PFSK-1 (cell line): ENCODE results near the gene LHPP.

Experiments
- FOXP2 ChIP-seq: optimal IDR thresholded peaks from 2 replicates; pipeline ENCODE3; 2011; ENCODE audit warnings: borderline replicate concordance, control low read depth, inconsistent platforms; ENCODE audit not compliant: insufficient read depth; ENCODE audit errors: extremely low read length, extremely low read depth
- POLR2AphosphoS5 ChIP-seq: IDR thresholded peaks from 2 replicates; pipeline ENCODE4 v1.6.1; 2012; ENCODE audit warnings: low read depth, mild to moderate bottlenecking, control low read depth, low read length, moderate library complexity
- REST ChIP-seq, 2 experiments: IDR thresholded peaks; 2 replicates each; pipeline versions ENCODE4 v1.6.1 to v1.8.0; 2011 to 2012; ENCODE audit warnings: low read depth in 2 of 2, low read length in 2 of 2, control low read depth in 1 of 2, inconsistent platforms in 1 of 2, mild to moderate bottlenecking in 1 of 2, moderate library complexity in 1 of 2; ENCODE audit not compliant: insufficient read depth in 1 of 2
- SIN3A ChIP-seq: IDR thresholded peaks from 2 replicates; pipeline ENCODE4 v1.6.1; 2012; ENCODE audit warnings: mild to moderate bottlenecking, low read length, moderate library complexity, borderline replicate concordance; ENCODE audit not compliant: insufficient read depth
- TAF1 ChIP-seq: IDR thresholded peaks from 2 replicates; pipeline ENCODE4 v1.6.1; 2012; ENCODE audit warnings: low read length, control low read depth, borderline replicate concordance; ENCODE audit not compliant: insufficient read depth

The LHPP gene

GRCh38 chr10:124558339-124559321 lies 97.0 kb downstream of the LHPP start:
- TF ChIP-seq REST (IDR thresholded peaks at IDR 0.05; ENCODE audit: insufficient read depth in 1 of 2, low read depth in 2 of 2, low read length in 2 of 2): no peak
- TF ChIP-seq FOXP2: no peak
- no peak for TF ChIP-seq POLR2AphosphoS5
- no peak for TF ChIP-seq TAF1
- no peak for TF ChIP-seq SIN3A

- TF ChIP-seq REST (IDR thresholded peaks at IDR 0.05; ENCODE audit: insufficient read depth in 1 of 2, low read depth in 2 of 2, low read length in 2 of 2): no peak
- TF ChIP-seq FOXP2: no peak
- no peak for TF ChIP-seq TAF1
- no peak for TF ChIP-seq SIN3A
- no peak for TF ChIP-seq POLR2AphosphoS5
Observed at GRCh38 chr10:124559372-124560132, 97.9 kb downstream of the LHPP start.

- no peak for TF ChIP-seq SIN3A
- no peak for TF ChIP-seq FOXP2
- no peak for TF ChIP-seq TAF1
- TF ChIP-seq POLR2AphosphoS5: no peak
- no peak for TF ChIP-seq REST (IDR thresholded peaks at IDR 0.05; ENCODE audit: insufficient read depth in 1 of 2, low read depth in 2 of 2, low read length in 2 of 2)
Observed at GRCh38 chr10:124560377-124561105, 98.9 kb downstream of the LHPP start.

- TF ChIP-seq TAF1 (no peak), POLR2AphosphoS5 (no peak), REST (IDR thresholded peaks at IDR 0.05; ENCODE audit: insufficient read depth in 1 of 2, low read depth in 2 of 2, low read length in 2 of 2) (no peak), FOXP2 (no peak), SIN3A (no peak)
Observed at GRCh38 chr10:124561206-124561605, 99.6 kb downstream of the LHPP start.
